GM04503 (cell line): ENCODE measurements around the gene C5AR2.
"Not testable (repeated sequence)": the region's sequence is repeated elsewhere in the genome, so short reads cannot be mapped to it uniquely, and the experiment has no call there.

Source experiments
- DNase-seq: peaks from one replicate; pipeline ENCODE4 v3.0.0-alpha.2; 2012; ENCODE audit warnings: low read depth

The C5AR2 gene

DNA sequence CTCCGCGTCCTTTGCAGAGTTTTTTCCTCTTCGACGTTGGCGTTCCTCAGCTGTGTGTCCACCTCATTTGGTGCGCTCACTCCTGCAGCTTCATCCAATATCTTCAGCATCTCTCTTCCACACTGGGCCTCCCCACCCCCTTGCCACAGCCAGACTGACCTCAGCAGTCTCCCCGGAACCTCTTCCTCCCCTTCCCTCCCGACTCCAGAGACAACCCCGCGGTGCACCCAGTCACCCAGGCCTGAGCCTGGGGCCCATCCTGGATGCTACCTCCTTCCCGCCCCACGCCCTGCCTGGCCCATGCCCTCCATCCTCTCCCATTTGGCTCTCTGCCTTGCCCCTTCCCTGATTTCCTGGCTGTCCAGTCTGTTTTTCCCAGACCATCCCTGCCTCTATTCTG lies 8.1 kb upstream of the C5AR2 start:
- DNase-seq, result no peak

DNA sequence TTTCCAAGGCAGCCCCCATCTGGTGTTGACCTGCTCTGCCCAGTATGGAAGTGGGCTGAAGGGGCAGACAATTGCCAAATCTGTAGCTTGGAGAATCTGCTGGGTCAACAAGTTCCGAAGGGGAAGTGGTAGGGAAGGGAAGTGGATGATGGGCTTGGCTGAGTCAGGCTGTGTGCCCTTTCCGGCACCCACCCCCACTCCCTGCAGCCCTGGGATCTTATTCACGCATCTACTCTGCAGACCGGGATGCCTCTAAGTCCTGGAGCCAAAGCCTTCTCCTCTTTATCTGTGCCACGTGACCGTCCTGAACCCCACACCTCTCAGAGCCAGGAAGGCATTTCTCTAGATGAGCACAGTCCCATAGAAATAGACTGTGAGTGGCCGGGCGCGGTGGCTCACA lies 7.5 kb upstream of the C5AR2 start:
- DNase-seq, result no peak

DNA sequence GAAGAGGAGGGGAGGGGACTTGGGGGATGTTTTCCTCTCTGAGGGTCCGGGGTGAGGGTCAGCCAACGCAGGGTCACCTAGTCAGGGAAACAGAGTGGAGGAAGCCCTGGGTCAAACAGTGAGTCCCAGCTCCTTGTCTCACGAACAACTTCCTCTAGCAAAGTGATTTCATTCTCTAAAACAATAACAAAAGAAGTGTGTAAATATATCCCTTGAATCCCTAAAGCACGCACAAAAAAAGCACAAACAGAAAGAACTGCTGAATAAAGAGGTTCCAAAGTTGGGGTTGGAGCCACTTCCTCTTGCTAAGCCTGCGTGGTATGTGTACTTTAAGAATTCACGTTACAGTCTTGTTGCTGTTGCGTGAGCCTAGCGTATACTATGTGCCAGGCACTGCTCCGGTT lies 1.5 kb upstream of the C5AR2 start:
- DNase-seq, result no peak

DNA sequence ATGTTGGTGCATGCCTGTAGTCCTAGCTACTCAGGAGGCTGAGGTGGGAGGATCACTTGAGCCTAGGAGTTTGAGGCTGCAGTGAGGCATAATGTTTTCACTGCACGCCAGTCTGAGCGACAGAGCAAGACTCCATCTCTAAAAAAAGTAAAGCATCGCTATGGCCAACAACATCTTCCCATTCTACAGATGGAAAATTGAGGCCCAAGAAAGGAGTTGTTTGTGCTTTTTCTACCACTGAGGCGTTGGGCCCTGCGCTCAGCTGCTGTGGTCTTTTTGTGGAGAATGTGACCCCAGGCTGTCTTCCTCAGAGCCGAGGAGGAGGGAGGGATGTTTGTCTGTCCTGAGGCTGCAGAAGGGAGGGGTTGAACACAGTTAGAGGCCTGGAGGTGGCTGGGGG lies 485 bp upstream of the C5AR2 start:
- no peak for DNase-seq

DNA sequence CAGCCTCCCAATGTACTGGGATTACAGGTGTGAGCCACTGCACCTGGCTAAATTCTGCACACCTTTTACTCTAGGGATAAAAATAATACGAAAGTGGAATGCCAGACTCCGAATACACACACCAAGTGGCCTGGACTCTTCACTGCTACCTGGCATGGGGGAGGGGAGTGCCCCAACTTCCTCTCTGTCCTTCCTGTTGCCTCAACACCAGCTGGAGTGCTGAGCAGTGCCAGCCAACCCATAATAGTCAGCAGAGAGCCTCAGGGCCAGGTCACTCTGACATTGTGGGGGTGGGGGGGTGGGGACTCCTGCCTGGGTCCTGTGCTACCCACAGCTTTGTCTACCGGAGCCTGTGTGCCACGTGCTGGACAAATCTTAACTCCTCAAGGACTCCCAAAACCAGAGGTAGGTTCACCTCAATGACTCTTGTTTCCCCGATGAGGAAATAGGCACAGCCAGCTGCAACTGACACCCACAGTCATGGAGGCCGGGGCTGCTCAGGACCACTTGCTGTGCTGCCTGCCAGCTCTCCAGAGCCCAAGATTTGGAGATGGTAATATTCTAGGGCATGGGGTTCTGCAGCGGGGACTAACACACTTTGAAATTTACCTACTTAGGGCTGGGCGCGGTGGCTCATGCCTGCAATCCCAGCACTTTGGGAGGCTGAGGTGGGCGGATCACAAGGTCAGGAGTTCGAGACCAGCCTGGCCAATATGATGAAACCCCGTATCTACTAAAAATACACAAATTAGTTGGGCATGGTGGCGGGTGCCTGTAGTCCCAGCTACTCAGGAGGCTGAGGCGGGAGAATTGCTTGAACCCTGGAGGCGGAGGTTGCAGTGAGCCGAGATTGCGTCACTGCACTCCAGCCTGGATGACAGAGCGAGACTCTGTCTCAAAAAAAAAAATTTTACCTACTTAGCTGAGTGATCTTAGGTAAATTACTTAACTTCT lies 5.1 kb downstream of the C5AR2 start:
- not testable (repeated sequence) for DNase-seq

DNA sequence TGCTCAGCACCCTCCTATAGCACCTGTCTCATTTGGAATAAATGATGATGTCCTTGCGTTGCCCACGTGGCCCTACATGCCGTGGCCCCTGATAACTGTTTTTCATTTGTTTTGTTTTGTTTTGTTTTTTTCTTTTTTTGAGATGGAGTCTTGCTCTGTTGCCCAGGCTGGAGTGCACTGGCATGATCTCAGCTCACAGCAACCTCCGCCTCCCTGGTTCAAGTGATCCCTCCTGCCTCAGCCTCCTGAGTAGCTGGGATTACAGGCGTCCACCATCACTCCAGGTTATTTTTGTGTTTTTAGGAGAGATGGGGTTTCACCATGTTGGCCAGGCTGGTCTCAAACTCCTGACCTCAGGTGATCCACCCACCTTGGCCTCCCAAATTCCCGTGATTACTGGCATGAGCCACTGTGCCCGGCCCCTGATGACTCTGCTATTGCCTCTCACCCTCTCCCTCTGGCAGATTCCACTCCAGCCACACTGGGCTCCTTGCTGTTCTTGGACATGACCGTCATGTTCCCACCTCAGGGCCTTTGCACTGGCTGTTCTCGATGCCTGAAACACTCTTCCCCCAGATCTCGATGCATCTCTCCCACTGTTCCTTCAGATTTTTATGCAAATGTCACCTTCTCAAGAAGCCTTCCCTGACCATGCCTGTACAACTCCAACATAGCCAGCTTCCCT lies 7.4 kb downstream of the C5AR2 start:
- no peak for DNase-seq

DNA sequence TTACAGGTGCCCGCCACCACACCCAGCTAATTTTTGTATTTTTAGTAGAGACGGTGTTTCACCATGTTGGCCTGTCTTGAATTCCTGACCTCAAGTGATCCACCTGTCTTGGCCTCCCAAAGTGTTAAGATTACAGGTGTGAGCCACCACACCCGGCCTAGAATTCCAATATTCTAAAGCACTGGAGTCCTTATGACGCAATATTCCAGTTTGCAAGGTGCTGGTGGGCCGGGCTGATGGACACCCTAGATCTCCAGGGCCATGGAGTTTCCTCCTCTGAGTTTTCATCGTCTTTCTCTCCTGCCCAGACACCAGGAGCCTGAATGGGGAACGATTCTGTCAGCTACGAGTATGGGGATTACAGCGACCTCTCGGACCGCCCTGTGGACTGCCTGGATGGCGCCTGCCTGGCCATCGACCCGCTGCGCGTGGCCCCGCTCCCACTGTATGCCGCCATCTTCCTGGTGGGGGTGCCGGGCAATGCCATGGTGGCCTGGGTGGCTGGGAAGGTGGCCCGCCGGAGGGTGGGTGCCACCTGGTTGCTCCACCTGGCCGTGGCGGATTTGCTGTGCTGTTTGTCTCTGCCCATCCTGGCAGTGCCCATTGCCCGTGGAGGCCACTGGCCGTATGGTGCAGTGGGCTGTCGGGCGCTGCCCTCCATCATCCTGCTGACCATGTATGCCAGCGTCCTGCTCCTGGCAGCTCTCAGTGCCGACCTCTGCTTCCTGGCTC lies 8.7 kb downstream of the C5AR2 start:
- no peak for DNase-seq

DNA sequence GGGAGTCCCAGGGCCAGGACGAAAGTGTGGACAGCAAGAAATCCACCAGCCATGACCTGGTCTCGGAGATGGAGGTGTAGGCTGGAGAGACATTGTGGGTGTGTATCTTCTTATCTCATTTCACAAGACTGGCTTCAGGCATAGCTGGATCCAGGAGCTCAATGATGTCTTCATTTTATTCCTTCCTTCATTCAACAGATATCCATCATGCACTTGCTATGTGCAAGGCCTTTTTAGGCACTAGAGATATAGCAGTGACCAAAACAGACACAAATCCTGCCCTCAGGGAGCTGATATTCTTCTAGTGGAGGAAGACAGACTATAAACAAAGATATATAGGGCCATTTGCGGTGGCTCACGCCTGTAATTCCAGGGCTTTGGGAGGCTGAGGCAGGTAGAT lies 9.8 kb downstream of the C5AR2 start:
- no peak for DNase-seq

DNA sequence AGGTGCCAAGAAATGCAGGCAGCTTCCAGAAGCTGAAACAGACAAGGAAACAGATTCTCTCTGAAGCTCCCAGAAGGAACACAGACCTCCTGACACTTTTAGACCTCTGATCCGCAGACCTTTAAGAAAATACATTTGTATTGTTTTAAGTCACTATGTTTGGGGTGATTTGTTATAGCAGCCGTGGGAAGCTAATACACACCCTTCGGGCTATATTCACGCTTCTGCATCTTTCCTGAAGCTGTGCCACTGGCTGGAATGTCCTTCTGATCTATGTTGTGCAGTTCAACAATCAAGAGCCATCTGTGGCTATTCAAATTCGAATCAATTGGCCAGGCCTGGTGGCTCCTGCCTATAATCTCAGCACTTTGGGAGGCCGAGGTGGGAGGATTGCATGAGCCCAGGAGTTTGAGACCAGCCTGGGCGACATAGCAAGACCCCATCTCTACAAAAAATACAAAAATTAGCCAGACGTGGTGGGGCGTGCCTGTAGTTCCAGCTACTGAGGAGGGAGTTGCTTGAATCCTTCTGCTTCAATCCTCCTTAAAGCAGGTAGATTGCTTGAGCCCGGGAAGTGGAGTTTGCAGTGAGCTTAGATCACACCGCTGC lies 11.3 kb downstream of the C5AR2 start:
- no peak for DNase-seq

DNA sequence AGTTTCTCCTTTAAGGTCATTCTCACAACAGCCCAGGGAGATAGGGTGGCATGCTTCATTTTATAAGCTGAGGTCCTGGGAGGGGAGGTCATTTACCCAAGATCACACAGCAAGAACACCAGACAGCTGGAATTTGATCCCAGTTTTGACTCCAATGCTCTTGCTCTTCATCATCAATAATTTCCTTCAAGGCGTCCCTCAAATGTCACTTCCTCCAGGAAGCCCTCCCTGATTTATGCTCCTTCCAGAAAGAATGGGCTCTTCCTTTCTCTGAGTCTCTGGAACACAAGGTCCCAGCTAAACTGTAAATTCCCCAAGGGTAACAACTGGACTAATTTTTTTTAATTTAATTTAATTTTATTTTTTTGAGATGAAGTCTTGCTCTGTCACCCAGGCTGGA lies 12.4 kb downstream of the C5AR2 start:
- no peak for DNase-seq

DNA sequence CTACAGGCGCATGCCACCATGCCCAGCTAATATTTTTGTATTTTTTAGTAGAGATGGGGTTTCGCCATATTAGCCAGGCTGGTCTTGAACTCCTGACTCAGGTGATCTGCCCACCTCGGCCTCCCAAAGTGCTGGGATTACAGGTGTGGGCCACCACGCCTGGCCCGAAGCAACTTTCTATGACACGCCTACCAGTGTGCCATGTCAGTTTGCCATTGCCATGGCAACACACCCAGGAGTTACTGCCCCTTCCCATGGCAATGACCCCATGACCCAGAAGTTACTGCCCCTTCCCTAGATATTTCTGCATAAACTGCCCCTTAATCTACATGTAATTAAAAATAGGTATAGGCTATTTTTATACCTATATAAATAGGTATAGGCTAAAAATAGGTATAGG lies 14.0 kb downstream of the C5AR2 start:
- not testable (repeated sequence) for DNase-seq

DNA sequence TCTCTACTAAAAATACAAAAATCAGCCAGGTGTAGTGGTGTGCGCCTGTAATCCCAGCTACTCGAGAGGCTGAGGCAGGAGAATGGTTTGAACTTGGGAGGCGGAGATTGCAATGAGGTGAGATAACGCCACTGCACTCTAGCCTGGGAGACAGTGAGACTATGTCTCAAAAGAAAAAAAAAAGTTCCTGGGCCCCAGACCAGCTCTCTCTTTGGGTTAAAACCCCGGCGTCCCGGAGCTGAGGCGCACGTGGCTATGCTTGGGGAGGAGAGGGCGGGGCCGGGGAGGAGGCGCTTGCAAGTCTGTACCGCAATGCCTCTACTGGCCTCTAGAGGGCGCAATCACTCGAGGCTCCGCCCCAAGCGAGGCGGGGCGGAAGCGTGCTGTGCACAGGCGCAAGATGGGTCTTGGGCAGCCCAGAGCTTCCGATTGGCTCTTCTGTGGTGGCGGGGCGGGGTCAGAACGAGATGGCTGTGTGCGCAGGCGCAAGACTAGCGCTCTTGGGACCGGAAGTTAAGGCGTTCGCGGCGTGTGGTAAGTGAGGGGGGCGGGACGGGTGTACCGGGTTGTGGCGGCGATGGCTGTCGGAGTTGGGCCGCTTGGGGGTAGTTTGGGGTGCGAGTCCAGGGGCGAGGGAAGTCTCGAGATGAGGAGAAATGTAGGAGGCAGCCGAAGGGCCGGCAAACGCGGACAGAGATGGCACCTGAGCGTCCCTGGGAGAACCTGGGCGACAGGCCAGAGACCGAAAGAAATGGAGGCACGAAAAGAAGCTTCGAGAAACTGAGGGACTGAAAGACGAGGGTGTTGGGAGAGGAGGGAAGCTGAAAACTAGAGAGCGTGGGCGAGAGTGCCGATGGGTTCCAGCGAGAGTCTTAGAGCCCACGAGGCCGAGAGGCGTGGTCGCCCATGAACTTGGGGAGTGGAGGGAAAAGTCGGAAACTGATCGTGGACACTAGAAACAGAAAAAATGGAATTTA lies 17.1 kb downstream of the C5AR2 start, which contains the start of gene DHX34:
TSS of gene DHX34 (plus strand) at position 497 of the 977 bp plus-strand sequence. CDS start 3,716 bp downstream, outside the sequence.
- peak; percentile 87 for DNase-seq

DNA sequence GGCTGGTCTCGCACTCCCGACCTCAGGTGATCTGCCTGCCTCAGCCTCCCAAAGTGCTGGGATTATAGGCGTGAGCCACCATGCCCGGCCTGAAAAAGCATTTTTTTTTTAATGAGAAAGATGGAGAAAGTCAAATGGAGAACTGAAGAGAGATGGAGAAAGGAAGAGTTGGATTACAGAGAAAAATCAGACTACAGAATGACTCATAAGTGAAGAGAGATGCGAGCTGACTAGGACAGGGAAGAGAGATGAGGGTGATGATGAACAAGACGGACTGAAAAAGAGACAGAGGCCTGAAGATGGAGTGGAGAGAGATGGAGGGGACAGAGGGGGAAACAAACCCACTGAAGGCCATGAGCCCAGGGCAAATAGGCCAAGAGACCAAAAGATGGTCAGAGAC lies 18.7 kb downstream of the C5AR2 start:
- DNase-seq, result no peak

DNA sequence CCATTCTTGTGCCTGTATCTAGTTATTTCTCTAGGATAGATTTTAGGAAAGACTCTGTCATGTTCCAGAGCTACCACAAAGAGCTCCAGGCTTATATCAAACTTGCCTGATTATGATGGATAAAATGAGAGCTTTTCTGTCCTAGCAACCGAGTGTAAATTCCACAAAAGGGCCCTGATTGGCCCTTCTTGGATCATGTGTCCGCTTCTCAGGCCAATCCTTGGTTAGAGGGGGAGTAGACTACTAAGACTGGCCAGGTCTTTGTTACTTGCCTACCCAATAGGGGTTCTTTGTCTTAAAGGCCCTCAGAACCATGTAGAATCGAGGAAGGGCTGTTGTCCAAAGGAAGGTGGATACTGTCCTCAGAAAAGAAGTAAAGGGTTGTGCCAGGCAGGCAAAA lies 19.6 kb downstream of the C5AR2 start:
- no peak for DNase-seq

DNA sequence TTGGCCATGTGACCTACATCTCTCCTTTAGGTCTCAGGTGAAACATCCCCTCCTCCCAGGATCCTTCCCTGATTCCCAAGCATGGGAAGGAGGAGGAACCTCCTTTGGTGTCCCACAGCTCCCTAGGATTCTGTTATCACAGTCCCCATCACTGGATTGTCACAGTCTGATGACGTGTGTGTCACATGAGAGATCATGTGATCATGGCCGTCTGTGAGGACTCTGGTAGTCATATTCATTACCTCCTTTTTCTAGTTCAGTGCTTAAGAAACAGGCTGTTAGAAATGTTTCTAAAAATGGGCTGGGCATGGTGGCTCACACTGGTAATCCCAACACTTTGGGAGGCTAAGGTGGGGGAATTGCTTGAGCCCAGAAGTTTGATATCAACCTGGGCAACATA lies 20.1 kb downstream of the C5AR2 start:
- no peak for DNase-seq

DNA sequence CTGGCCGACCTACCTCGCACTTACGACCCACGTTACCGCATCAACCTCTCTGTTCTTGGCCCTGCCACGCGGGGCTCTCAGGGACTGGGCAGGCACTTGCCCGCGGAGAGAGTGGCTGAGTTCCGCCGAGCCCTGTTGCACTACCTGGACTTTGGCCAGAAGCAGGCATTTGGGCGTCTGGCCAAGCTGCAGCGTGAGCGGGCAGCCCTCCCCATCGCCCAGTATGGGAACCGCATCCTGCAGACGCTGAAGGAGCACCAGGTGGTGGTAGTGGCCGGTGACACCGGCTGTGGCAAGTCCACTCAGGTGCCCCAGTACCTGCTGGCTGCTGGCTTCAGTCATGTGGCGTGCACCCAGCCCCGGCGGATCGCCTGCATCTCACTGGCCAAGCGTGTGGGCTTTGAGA lies 21.3 kb downstream of the C5AR2 start:
- DNase-seq, result no peak

DNA sequence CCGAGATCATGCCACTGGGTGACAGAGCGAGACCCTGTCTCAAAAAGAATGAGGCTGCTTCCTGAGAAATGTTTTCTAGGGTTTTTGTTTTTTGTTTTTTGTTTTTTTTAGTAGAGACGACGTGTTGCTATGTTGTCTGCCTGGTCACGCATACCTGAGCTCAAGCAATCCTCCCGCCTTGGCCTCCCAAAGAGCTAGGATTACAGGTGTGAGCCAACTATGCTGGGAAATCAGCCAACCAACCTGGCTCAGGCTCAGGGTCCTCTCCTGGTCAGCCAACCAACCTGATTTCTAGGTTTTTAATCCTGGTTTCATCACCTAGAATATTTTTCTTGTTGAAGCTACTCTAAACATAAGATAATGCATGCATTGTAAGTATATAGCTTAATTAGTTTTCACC lies 24.9 kb downstream of the C5AR2 start:
- DNase-seq, result no peak

DNA sequence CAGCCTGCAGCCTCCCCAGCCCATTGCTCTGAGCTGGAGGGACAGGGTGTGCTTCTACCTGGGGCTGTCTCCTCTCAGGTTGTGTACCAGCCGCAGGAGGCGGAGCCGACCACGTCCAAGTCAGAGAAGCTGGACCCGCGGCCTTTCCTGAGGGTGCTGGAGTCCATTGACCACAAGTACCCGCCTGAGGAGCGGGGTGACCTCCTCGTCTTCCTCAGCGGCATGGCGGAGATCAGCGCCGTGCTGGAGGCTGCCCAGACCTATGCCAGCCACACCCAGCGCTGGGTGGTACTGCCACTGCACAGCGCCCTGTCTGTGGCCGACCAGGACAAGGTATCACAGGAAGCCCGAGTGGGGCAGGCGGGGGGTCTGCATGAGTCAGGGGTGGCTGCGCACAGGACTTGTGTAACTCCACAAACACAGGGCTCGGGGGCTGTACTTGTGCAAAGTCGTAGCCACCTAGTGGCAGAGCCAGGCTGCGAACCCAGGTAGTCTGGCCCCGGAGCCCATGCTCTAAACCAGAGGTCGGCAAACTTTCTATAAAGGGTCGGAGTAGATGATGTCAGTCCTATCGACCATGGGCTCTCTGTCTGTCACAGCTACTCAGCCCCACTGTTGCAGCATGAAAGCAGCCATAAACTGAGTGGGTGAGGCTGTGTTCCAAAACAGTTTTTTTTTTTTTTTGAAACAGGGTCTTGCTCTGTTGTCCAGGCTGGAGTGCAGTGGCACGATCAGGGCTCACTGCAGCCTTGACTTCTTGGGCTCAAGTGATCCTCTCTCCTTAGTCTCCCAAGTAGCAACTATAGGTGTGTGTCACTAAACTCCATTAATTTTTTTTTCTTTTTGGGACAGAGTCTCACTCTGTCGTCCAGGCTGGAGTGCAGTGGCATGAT lies 26.1 kb downstream of the C5AR2 start:
- no peak for DNase-seq

DNA sequence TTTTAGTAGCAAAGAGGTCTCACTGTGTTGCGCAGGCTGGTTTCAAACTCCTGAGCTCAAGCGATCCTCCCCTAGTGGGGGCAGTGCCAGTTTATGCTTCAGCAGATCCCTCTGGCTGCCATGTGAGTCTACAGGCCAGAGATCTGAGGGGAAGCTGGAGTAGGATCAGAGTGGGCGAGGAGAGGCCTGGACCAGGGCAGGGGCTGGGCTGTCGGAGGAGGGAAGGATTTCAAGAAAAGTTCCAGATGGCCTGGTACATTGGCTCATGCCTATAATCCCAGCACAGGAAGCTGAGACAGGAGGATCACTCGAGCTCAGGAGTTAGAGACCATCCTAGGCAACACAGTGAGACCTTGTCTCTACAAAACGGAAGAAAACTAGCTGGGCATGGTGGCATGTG lies 27.0 kb downstream of the C5AR2 start:
- no peak for DNase-seq

DNA sequence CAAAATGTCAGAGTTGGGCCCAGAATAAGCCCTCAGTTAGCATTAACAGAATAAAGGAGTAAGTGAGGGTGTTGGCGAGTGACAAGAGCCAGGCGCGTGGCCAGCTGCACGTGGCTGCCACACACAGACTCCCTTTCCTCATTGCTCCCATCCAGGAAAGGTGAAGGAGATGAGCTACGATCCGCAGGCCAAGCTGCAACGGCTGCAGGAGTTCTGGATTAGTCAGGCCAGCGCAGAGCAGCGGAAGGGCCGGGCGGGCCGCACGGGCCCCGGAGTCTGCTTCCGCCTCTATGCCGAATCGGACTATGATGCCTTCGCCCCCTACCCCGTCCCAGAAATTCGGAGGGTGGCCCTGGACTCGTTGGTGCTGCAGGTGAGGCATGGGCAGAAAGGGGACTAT lies 30.3 kb downstream of the C5AR2 start:
- no peak for DNase-seq
